Small intestine (tissue), 7 donors: ENCODE results near the gene PCA3. TPM values are rescaled to one million over a fixed set of nuclear protein-coding genes. Genes with fewer than 3 reads are reported as not detected.

Source experiments
- DNase-seq, 2 donors: peaks; one replicate each; pipeline versions ENCODE4 v3.0.0 to v3.0.0-alpha.2; 2013
- FAIRE-seq: peaks from 2 replicates; lab custom pipeline; 2012; peaks lifted over from hg19 to GRCh38; lab: Jason Lieb, UNC
- H3K27ac ChIP-seq, 3 donors: one replicate each; pipeline ENCODE4 v1.5.1; 2013; ENCODE audit warnings: low read length in 2 of 3, mild to moderate bottlenecking in 2 of 3, control low read depth in 1 of 3, inconsistent platforms in 1 of 3, low read depth in 1 of 3, moderate library complexity in 1 of 3
- H3K27me3 ChIP-seq, 3 donors: one replicate each; pipeline ENCODE4 v1.6.1; 2013; ENCODE audit warnings: low read length in 3 of 3, inconsistent platforms in 1 of 3; ENCODE audit not compliant: control insufficient read depth in 3 of 3, insufficient read depth in 3 of 3
- H3K36me3 ChIP-seq, 3 donors: one replicate each; pipeline ENCODE4 v1.6.1; 2013; ENCODE audit warnings: low read length in 3 of 3, inconsistent platforms in 1 of 3, low read depth in 1 of 3, mild to moderate bottlenecking in 1 of 3, moderate library complexity in 1 of 3; ENCODE audit not compliant: control insufficient read depth in 3 of 3, insufficient read depth in 2 of 3
- H3K4me1 ChIP-seq, 3 donors: one replicate each; pipeline ENCODE4 v1.6.1; 2013; ENCODE audit warnings: low read length in 2 of 3, inconsistent platforms in 1 of 3, low read depth in 1 of 3, mild to moderate bottlenecking in 1 of 3, moderate library complexity in 1 of 3; ENCODE audit not compliant: control insufficient read depth in 3 of 3, insufficient read depth in 2 of 3
- H3K4me3 ChIP-seq, 3 donors: one replicate each; pipeline ENCODE4 v1.5.1; 2013; ENCODE audit warnings: low read length in 3 of 3, control low read depth in 1 of 3, inconsistent platforms in 1 of 3, low read depth in 1 of 3, mild to moderate bottlenecking in 1 of 3, moderate library complexity in 1 of 3
- H3K9me3 ChIP-seq, 2 donors: one replicate each; pipeline ENCODE4 v1.6.1; 2013; ENCODE audit warnings: low read depth in 1 of 2, low read length in 1 of 2; ENCODE audit not compliant: control insufficient read depth in 2 of 2, insufficient read depth in 1 of 2
- WGBS, 3 donors: extraction: QIAGEN DNeasy Blood & Tissue Kit; methylation state at CpG; one replicate each; pipeline ENCODE4 v1.1.7; 2013; 5-methylcytosine and 5-hydroxymethylcytosine counted together
- polyA plus RNA-seq, 4 donors: library from polyadenylated mRNA; stranded (reverse) in 3 of 4; unstranded in 1 of 4; fragments of 200-250 nt in 3 of 4; fragments of 120-200 nt in 1 of 4; gene quantifications; one replicate each; pipeline versions ENCODE4 v1.2.1 to v1.2.3, GENCODE V29; 2013
- donor health status: healthy with polysubstance abuse.
- donor health status: control.
- donor health status: control.
- donor health status: Bipolar disorder and iron deficiency.
- donor health status: healthy.

PCA3 gene
- polyA plus RNA-seq, 4 donors: 0.28 to 0.86 TPM; not detected in 2

GRCh38 chr9:76796296-76796695 lies 32.1 kb downstream of the PCA3 start:
- Histone ChIP-seq H3K4me1 (peaks cover 5 to 15% (median 9%) of the 10 kb centered on the region in 3 donors), H3K36me3 (no peaks in the 10 kb centered on the region), H3K27me3 (no peaks in the 10 kb centered on the region), H3K4me3 (no peak overlapping the region), H3K27ac (no peak overlapping the region), H3K9me3 (no peaks in the 10 kb centered on the region)
- no peak for FAIRE-seq
- no peak for DNase-seq
- WGBS, 3 donors: 75 to 79% (median 77%) methylated on average over 5 of the region's 5 CpGs

DNA sequence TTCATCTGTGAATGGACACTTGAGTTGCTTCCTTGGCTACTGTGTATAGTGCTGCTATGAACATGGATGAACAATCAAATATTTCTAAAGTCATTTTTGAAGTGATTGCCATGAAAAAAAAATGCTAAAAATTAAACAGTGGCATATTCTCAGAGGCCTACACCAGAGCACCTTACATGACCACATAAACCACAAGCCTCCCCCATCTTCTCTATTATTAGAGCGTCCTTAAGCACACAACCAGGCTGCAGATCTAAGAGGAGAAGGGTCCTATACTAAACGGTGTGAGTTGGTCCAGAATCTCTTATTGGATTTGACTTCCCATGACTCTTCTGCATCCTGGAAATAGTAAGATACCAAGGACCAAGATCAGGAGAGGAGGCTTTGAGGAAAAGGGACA lies 34.3 kb downstream of the PCA3 start:
- 66 to 89% (median 71%) methylated on average over 2 of the region's 2 CpGs for WGBS, 3 donors
- Histone ChIP-seq H3K4me3 (no peak overlapping the region), H3K9me3 (no peaks in the 10 kb centered on the region), H3K36me3 (no peaks in the 10 kb centered on the region), H3K27me3 (no peaks in the 10 kb centered on the region), H3K4me1 (peaks cover 0 to 6% (median 3%) of the 10 kb centered on the region in 3 donors), H3K27ac (no peak overlapping the region)
- no peak for DNase-seq
- FAIRE-seq: no peak

- no peak overlapping the region for H3K4me3 ChIP-seq
- H3K36me3 ChIP-seq: no peaks in the 10 kb centered on the region
- WGBS, 3 donors: 13 to 74% (median 32%) methylated on average over 1 of the region's 1 CpG
- H3K9me3 ChIP-seq: no peaks in the 10 kb centered on the region
- DNase-seq (peak; percentile 71 to 84), FAIRE-seq (no peak)
- peaks cover 0 to 6% (median 3%) of the 10 kb centered on the region in 3 donors for H3K4me1 ChIP-seq
- H3K27me3 ChIP-seq: no peaks in the 10 kb centered on the region
- no peak overlapping the region for H3K27ac ChIP-seq
These were observed 35.2 kb downstream of the PCA3 start for GRCh38 chr9:76799473-76799872.

DNA sequence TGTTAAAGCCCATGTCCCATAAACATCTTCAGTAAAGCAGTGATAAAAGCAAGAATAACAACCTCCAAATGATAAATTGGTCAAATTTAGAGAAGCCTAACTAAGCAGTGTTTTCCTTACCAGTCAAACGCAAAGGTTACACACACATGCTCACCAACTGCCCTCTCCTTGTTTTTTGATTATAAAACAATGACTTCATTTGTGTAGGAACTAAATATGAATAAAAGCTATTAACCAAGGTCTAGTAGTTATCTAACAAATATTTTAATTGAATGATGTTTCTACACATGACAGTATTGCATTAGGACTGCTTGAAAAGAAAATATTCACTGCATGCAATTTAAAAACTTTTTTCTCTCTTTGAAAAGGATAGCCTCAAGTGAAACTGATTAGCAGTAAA lies 36.7 kb downstream of the PCA3 start:
- no peaks in the 10 kb centered on the region for H3K36me3 ChIP-seq
- no peak overlapping the region for H3K4me3 ChIP-seq
- H3K27ac ChIP-seq: no peak overlapping the region
- WGBS, 3 donors: 15 to 52% (median 37%) methylated on average over 1 of the region's 1 CpG
- DNase-seq (no peak), FAIRE-seq (no peak)
- peaks cover 0 to 6% (median 3%) of the 10 kb centered on the region in 3 donors for H3K4me1 ChIP-seq
- H3K9me3 ChIP-seq: no peaks in the 10 kb centered on the region
- H3K27me3 ChIP-seq: no peaks in the 10 kb centered on the region

GRCh38 chr9:76803083-76803482 lies 38.8 kb downstream of the PCA3 start:
- DNase-seq (no peak), FAIRE-seq (no peak)
- H3K27me3 ChIP-seq: no peaks in the 10 kb centered on the region
- H3K4me1 ChIP-seq: peaks cover 0 to 6% (median 3%) of the 10 kb centered on the region in 3 donors
- no peak overlapping the region for H3K27ac ChIP-seq
- no peaks in the 10 kb centered on the region for H3K36me3 ChIP-seq
- 75 to 85% (median 76%) methylated on average over 2 of the region's 2 CpGs for WGBS, 3 donors
- no peak overlapping the region for H3K4me3 ChIP-seq
- H3K9me3 ChIP-seq: no peaks in the 10 kb centered on the region

DNA sequence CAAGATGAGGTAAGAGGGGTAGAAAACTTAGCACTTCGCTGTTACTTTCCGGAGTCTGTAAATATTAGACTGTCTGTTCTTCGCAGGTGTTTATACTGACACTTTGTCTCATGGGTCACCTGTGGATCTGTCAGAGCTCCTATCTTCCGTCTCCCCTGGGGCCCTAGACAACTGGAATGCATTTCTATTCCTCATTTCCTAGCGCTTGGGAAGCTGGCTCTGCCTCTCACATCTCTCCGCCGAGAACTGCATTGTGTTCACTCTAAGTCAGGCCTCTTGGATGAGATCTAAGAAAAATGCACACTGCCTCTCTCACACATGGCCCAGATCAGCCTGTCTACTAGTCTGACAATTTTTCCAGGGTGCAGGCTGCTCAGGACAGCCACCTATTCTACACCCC lies 39.5 kb downstream of the PCA3 start:
- Histone ChIP-seq H3K27ac (no peak overlapping the region), H3K4me3 (no peak overlapping the region), H3K36me3 (no peaks in the 10 kb centered on the region), H3K9me3 (no peaks in the 10 kb centered on the region), H3K4me1 (peaks cover 0 to 3% (median under 1%) of the 10 kb centered on the region in 3 donors), H3K27me3 (no peaks in the 10 kb centered on the region)
- 81 to 94% (median 89%) methylated on average over 7 of the region's 7 CpGs for WGBS, 3 donors
- no peak for FAIRE-seq
- DNase-seq: no peak

DNA sequence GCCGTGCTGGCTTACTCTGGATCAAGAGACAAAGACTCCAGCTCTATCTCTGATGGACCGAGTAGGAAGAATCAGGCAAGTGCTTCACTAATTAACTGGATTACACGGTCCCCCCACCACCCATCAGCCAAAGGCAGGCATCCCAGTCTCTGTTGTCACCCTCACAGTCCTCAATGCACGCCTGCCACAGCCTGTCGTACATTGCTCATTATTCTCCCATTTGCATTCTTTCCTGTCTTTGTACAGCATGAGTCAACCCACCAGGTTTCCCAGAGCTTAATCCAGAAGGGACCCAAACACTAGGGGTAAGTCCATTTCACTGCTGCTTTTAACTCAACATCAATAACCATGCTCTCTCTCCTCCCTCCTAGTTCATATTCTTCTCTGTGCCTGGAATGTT lies 44.4 kb downstream of the PCA3 start:
- FAIRE-seq (no peak), DNase-seq (no peak)
- H3K4me3 ChIP-seq: no peak overlapping the region
- no peaks in the 10 kb centered on the region for H3K9me3 ChIP-seq
- H3K27me3 ChIP-seq: no peaks in the 10 kb centered on the region
- H3K36me3 ChIP-seq: no peaks in the 10 kb centered on the region
- no peak overlapping the region for H3K27ac ChIP-seq
- H3K4me1 ChIP-seq: no peaks in the 10 kb centered on the region
- 67 to 80% (median 71%) methylated on average over 5 of the region's 5 CpGs for WGBS, 3 donors

GRCh38 chr9:76810377-76810957 lies 46.2 kb downstream of the PCA3 start:
- peak; percentile 69 to 72 for DNase-seq
- Histone ChIP-seq H3K27ac (no peak overlapping the region), H3K27me3 (no peaks in the 10 kb centered on the region), H3K4me3 (no peak overlapping the region), H3K4me1 (no peaks in the 10 kb centered on the region), H3K36me3 (no peaks in the 10 kb centered on the region), H3K9me3 (no peaks in the 10 kb centered on the region)
- FAIRE-seq: no peak
- 30 to 36% (median 34%) methylated on average over 2 of the region's 2 CpGs for WGBS, 3 donors

GRCh38 chr9:76812591-76812990 lies 48.4 kb downstream of the PCA3 start:
- no peaks in the 10 kb centered on the region for H3K27me3 ChIP-seq
- FAIRE-seq (no peak), DNase-seq (no peak)
- no peaks in the 10 kb centered on the region for H3K4me1 ChIP-seq
- H3K4me3 ChIP-seq: no peak overlapping the region
- H3K27ac ChIP-seq: no peak overlapping the region
- H3K36me3 ChIP-seq: no peaks in the 10 kb centered on the region
- H3K9me3 ChIP-seq: no peaks in the 10 kb centered on the region
- WGBS, 3 donors: 82 to 85% (median 84%) methylated on average over 6 of the region's 6 CpGs
